Osteoblast (primary cell): ENCODE measurements around the gene ARHGAP18. TPM values are rescaled to one million over a fixed set of nuclear protein-coding genes. Genes with fewer than 3 reads are reported as not detected.
A peak's percentile ranks its signal among the peaks of the same experiment; 100 is the strongest.

Experiments used
- DNase-seq: peaks from one replicate; pipeline ENCODE4 v3.0.0; 2011; ENCODE audit warnings: low spot score, mixed read lengths; ENCODE audit not compliant: insufficient read length; ENCODE audit errors: missing footprints
- H2AFZ ChIP-seq: 2 replicates; pipeline ENCODE4 v1.6.0; 2011; ENCODE audit warnings: mild to moderate bottlenecking, low read length
- H3K27ac ChIP-seq: 2 replicates; pipeline ENCODE4 v1.5.1; 2011; ENCODE audit warnings: mild to moderate bottlenecking, low read depth, low read length, moderate library complexity
- H3K27me3 ChIP-seq: 2 replicates; pipeline ENCODE4 v1.6.0; 2012; ENCODE audit warnings: mild to moderate bottlenecking, control low read depth, inconsistent platforms, low read length, moderate library complexity; ENCODE audit not compliant: insufficient read depth
- H3K36me3 ChIP-seq: 2 replicates; pipeline ENCODE4 v1.5.1; 2011; ENCODE audit warnings: mild to moderate bottlenecking, low read length, control low read depth, moderate library complexity; ENCODE audit not compliant: insufficient read depth
- H3K4me1 ChIP-seq: 2 replicates; pipeline ENCODE4 v1.5.1; 2011; ENCODE audit warnings: mild to moderate bottlenecking, low read length, control low read depth, moderate library complexity; ENCODE audit not compliant: insufficient read depth
- H3K4me2 ChIP-seq: 2 replicates; pipeline ENCODE4 v1.6.0; 2011; ENCODE audit warnings: mild to moderate bottlenecking, low read length; ENCODE audit not compliant: insufficient read depth
- H3K4me3 ChIP-seq: fragments of 200-600 bp; sonication (generic); 3 replicates; pipeline ENCODE4 v1.5.1; 2012; ENCODE audit warnings: mild to moderate bottlenecking, low read length, inconsistent platforms; ENCODE audit not compliant: insufficient read depth
- H3K79me2 ChIP-seq: 2 replicates; pipeline ENCODE4 v1.6.0; 2012; ENCODE audit warnings: mild to moderate bottlenecking, low read length, control low read depth, inconsistent platforms; ENCODE audit not compliant: insufficient read depth
- H3K9me3 ChIP-seq: 2 replicates; pipeline ENCODE4 v1.5.1; 2011; ENCODE audit warnings: low read depth, low read length, control low read depth
- H4K20me1 ChIP-seq: 2 replicates; pipeline ENCODE4 v1.6.0; 2012; ENCODE audit warnings: mild to moderate bottlenecking, low read length, control low read depth; ENCODE audit not compliant: insufficient read depth
- CTCF ChIP-seq: IDR thresholded peaks from 2 replicates; pipeline ENCODE4 v1.5.1; 2011; ENCODE audit warnings: mild to moderate bottlenecking, low read depth, low read length, moderate library complexity; ENCODE audit errors: extremely low read depth
- total RNA-seq: library from RNA; depleted of rRNA; stranded (reverse); fragments of >200 nt; gene quantifications from 2 replicates; pipeline ENCODE4 v1.2.3, GENCODE V29; 2012

The ARHGAP18 gene
- total RNA-seq = 16.8 and 21.0 TPM in 2 replicates

GRCh38 chr6:129709769-129710449 is at the start of gene ARHGAP18:
ARHGAP18 (minus strand) TSS chr6:129710177; CDS start chr6:129710136, 41 bp downstream.
- Histone ChIP-seq H3K4me2 (peak within 1 kb of the TSS; percentile 83), H3K4me1 (peaks cover 28% of the 10 kb centered on the region), H3K79me2 (peaks cover 51% of the 10 kb centered on the region), H3K36me3 (no peaks in the 10 kb centered on the region), H3K27ac (peak within 1 kb of the TSS; percentile 65), H4K20me1 (peaks cover 3% of the 10 kb centered on the region), H3K9me3 (no peaks in the 10 kb centered on the region), H2AFZ (peak within 1 kb of the TSS; percentile 69), H3K4me3 (peak within 1 kb of the TSS; percentile 75), H3K27me3 (no peaks in the 10 kb centered on the region)
- no peak for DNase-seq
- no peak for TF ChIP-seq CTCF

- Histone ChIP-seq H3K9me3 (no peaks in the 10 kb centered on the region), H3K4me1 (peaks cover 43% of the 10 kb centered on the region), H3K36me3 (no peaks in the 10 kb centered on the region), H3K27ac (no peak overlapping the region), H3K4me3 (no peak overlapping the region), H3K27me3 (no peaks in the 10 kb centered on the region), H3K4me2 (no peak overlapping the region), H4K20me1 (no peaks in the 10 kb centered on the region), H3K79me2 (no peaks in the 10 kb centered on the region), H2AFZ (no peak overlapping the region)
- DNase-seq = no peak
- TF ChIP-seq CTCF = no peak
Observed at GRCh38 chr6:129755787-129756186, 45.8 kb upstream of the ARHGAP18 start.

GRCh38 chr6:129754750-129755149 is 44.8 kb upstream of the ARHGAP18 start:
- Histone ChIP-seq H3K4me3 (no peak overlapping the region), H2AFZ (no peak overlapping the region), H3K27me3 (no peaks in the 10 kb centered on the region), H3K9me3 (no peaks in the 10 kb centered on the region), H4K20me1 (no peaks in the 10 kb centered on the region), H3K4me1 (peaks cover 43% of the 10 kb centered on the region), H3K79me2 (no peaks in the 10 kb centered on the region), H3K27ac (no peak overlapping the region), H3K36me3 (no peaks in the 10 kb centered on the region), H3K4me2 (no peak overlapping the region)
- no peak for TF ChIP-seq CTCF
- no peak for DNase-seq

- Histone ChIP-seq H3K4me1 (peaks cover 55% of the 10 kb centered on the region), H3K27me3 (no peaks in the 10 kb centered on the region), H3K36me3 (no peaks in the 10 kb centered on the region), H3K4me3 (no peak overlapping the region), H3K79me2 (no peaks in the 10 kb centered on the region), H3K27ac (no peak overlapping the region), H4K20me1 (no peaks in the 10 kb centered on the region), H3K4me2 (no peak overlapping the region), H2AFZ (no peak overlapping the region), H3K9me3 (no peaks in the 10 kb centered on the region)
- DNase-seq = no peak
- TF ChIP-seq CTCF = peak; percentile 2
Observed at GRCh38 chr6:129753422-129753821, 43.4 kb upstream of the ARHGAP18 start.
